GM19240 (cell line): ENCODE results near the gene LAMA3.

Experiments
- DNase-seq: peaks from one replicate; pipeline ENCODE4 v3.0.0; 2011; ENCODE audit warnings: low spot score; ENCODE audit not compliant: insufficient read length

LAMA3 gene

GRCh38 chr18:23668731-23669130, 20.5 kb upstream of the LAMA3 start:
- no peak for DNase-seq

GRCh38 chr18:23669202-23669766, 20.0 kb upstream of the LAMA3 start:
- no peak for DNase-seq

- no peak for DNase-seq
Measured at GRCh38 chr18:23669804-23670405, 19.3 kb upstream of the LAMA3 start.

GRCh38 chr18:23671564-23671963, 17.7 kb upstream of the LAMA3 start:
- no peak for DNase-seq

GRCh38 chr18:23673725-23674124, 15.5 kb upstream of the LAMA3 start:
- DNase-seq = no peak

GRCh38 chr18:23675236-23675635, 14.0 kb upstream of the LAMA3 start:
- DNase-seq = no peak

GRCh38 chr18:23675896-23676295, 13.4 kb upstream of the LAMA3 start:
- no peak for DNase-seq

GRCh38 chr18:23682045-23682444, 7.2 kb upstream of the LAMA3 start:
- no peak for DNase-seq

GRCh38 chr18:23682472-23682871, 6.8 kb upstream of the LAMA3 start:
- no peak for DNase-seq

GRCh38 chr18:23683155-23683554, 6.1 kb upstream of the LAMA3 start:
- no peak for DNase-seq

- DNase-seq = no peak
Measured at GRCh38 chr18:23683671-23684070, 5.6 kb upstream of the LAMA3 start.

- DNase-seq = no peak
Measured at GRCh38 chr18:23684515-23685197, 4.6 kb upstream of the LAMA3 start.

GRCh38 chr18:23688528-23688927, 725 bp upstream of the LAMA3 start:
- no peak for DNase-seq

GRCh38 chr18:23689616-23690504, 607 bp downstream of the LAMA3 start:
- no peak for DNase-seq

- DNase-seq = no peak
Measured at GRCh38 chr18:23690505-23691068, 1.3 kb downstream of the LAMA3 start.

GRCh38 chr18:23693846-23694245, 4.6 kb downstream of the LAMA3 start:
- no peak for DNase-seq

- no peak for DNase-seq
Measured at GRCh38 chr18:23694637-23695430, 5.6 kb downstream of the LAMA3 start.

GRCh38 chr18:23701017-23701416, 11.8 kb downstream of the LAMA3 start:
- DNase-seq = no peak

GRCh38 chr18:23701544-23702064, 12.4 kb downstream of the LAMA3 start:
- DNase-seq = no peak

GRCh38 chr18:23702606-23703005, 13.4 kb downstream of the LAMA3 start:
- no peak for DNase-seq
